HL-60 (cell line): ENCODE data around the gene PTPN3.
"Not testable (repeated sequence)": the region's sequence is repeated elsewhere in the genome, so short reads cannot be mapped to it uniquely, and the experiment has no call there.

Experiments used
- DNase-seq, 2 experiments: peaks; one replicate each; pipeline ENCODE4 v3.0.0-alpha.2; 2010 to 2020; ENCODE audit warnings: low read depth in 1 of 2, low spot score in 1 of 2
- H3K27ac ChIP-seq: fragments of 250-450 bp; sonication (Bioruptor Pico); replicated peaks from 2 replicates; pipeline ENCODE4 v1.5.1; 2020; ENCODE audit warnings: mild to moderate bottlenecking, moderate library complexity
- H3K27me3 ChIP-seq: fragments of 250-450 bp; sonication (Bioruptor Pico); 2 replicates; pipeline ENCODE4 v1.5.1; 2021; ENCODE audit warnings: mild to moderate bottlenecking, moderate library complexity; ENCODE audit not compliant: insufficient read depth, poor library complexity, severe bottlenecking
- H3K4me3 ChIP-seq: replicated peaks from 2 replicates; pipeline ENCODE4 v1.5.1; 2011; ENCODE audit warnings: mild to moderate bottlenecking, control low read depth, low read length; ENCODE audit not compliant: insufficient read depth
- CTCF ChIP-seq: IDR thresholded peaks from one replicate; pipeline ENCODE4 v1.5.1; 2011; ENCODE audit warnings: low read length, control low read depth, inconsistent platforms; ENCODE audit not compliant: insufficient read depth
- GABPA ChIP-seq: IDR thresholded peaks from 2 replicates; pipeline ENCODE4 v1.6.1; 2012; ENCODE audit warnings: low read depth
- POLR2AphosphoS5 ChIP-seq: IDR thresholded peaks from 2 replicates; pipeline ENCODE4 v1.6.1; 2012; ENCODE audit warnings: low read depth
- REST ChIP-seq: IDR thresholded peaks from 2 replicates; pipeline ENCODE4 v1.6.1; 2012; ENCODE audit warnings: low read depth; ENCODE audit not compliant: insufficient replicate concordance
- SPI1 ChIP-seq: IDR thresholded peaks from 2 replicates; pipeline ENCODE4 v1.6.1; 2012; ENCODE audit warnings: low read depth, mild to moderate bottlenecking, borderline replicate concordance

The PTPN3 gene

GRCh38 chr9:109360771-109361170 is 137.3 kb downstream of the PTPN3 start:
- no peak for DNase-seq
- Histone ChIP-seq H3K27me3 (no peaks in the 10 kb centered on the region), H3K4me3 (no peak overlapping the region), H3K27ac (no peak overlapping the region)
- TF ChIP-seq CTCF: no peak
- no peak for TF ChIP-seq GABPA
- no peak for TF ChIP-seq POLR2AphosphoS5
- TF ChIP-seq REST: no peak
- TF ChIP-seq SPI1: no peak

DNA sequence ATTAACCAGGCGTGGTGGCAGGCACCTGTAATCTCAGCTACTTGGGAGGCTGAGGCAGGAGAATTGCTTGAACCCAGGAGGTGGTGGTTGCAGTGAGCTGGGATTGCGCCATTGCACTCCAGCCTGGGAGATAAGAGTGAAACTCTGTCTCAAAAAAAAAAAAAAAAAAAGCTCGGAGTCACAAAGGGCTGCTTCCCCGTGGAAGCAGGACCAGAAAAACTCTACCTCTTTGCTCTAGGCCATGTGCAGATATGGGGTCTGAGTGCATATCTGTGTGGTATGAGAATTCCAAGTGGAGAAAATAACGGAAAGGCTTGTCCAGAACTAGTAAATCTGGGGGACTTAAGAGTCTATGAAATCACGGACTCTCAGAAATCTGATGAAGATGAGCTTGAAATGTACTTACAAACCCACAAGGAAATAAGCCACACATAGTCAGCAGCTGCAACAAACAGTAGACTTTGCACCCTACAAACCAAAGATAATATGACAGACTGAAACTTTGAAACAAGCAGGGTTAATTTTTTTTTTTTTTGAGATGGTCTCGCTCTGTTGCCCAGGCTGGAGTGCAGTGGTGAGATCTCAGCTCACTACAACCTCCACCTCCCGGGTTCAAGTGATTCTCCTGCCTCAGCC is 139.0 kb downstream of the PTPN3 start:
- DNase-seq, H3K27me3 ChIP-seq, H3K4me3 ChIP-seq, H3K27ac ChIP-seq: not testable (repeated sequence)

GRCh38 chr9:109355564-109356297 is 142.4 kb downstream of the PTPN3 start:
- Histone ChIP-seq H3K27me3 (no peaks in the 10 kb centered on the region), H3K4me3 (no peak overlapping the region), H3K27ac (no peak overlapping the region)
- TF ChIP-seq CTCF (no peak), SPI1 (no peak), GABPA (no peak), POLR2AphosphoS5 (no peak), REST (no peak)
- no peak for DNase-seq

DNA sequence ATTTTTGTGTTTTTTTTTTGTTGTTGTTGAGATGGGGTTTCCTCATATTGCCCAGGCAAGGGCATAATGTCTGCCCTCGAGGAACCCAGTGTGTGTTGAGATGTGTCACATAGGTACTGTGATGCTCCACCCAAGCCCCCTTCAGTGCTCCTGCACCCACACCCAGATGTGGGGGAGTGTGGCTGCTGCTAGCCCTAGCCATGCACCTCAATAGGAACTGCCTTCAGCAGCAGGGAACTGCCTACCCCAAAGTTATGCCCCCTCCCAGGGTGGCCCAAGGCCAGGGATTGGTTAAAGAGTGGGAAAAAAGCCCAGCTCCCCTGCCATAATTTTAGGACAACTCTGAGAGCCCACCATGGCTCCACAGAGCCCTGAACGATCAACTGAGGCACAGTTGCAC is 143.9 kb downstream of the PTPN3 start:
- no peak for TF ChIP-seq CTCF
- TF ChIP-seq POLR2AphosphoS5: no peak
- TF ChIP-seq GABPA: no peak
- TF ChIP-seq SPI1: no peak
- TF ChIP-seq REST: no peak
- Histone ChIP-seq H3K4me3 (no peak overlapping the region), H3K27ac (no peak overlapping the region), H3K27me3 (no peaks in the 10 kb centered on the region)
- DNase-seq: no peak
